GM12878 (cell line): Measurements from ENCODE around the gene TUBB1. TPM values are rescaled to one million over a fixed set of nuclear protein-coding genes. Genes with fewer than 3 reads are reported as not detected.

Source experiments
- ATF3 ChIP-seq: IDR thresholded peaks from 2 replicates; pipeline ENCODE4 v1.6.1; 2011; ENCODE audit warnings: low read depth, mild to moderate bottlenecking, low read length, moderate library complexity, borderline replicate concordance; ENCODE audit errors: extremely low read depth
- CTCF ChIP-seq, 3 experiments: IDR thresholded peaks in 2 of 3; conservative IDR thresholded peaks in 1 of 3; 2 replicates each; pipeline ENCODE4 v1.5.1; 2011; ENCODE audit warnings: low read depth in 3 of 3, low read length in 3 of 3, mild to moderate bottlenecking in 3 of 3, control low read depth in 2 of 3, moderate library complexity in 2 of 3, inconsistent platforms in 1 of 3, mixed read lengths in 1 of 3; ENCODE audit not compliant: control insufficient read depth in 2 of 3, insufficient read depth in 1 of 3; ENCODE audit errors: extremely low read depth in 1 of 3
- FOXM1 ChIP-seq: IDR thresholded peaks from 2 replicates; pipeline ENCODE4 v1.6.1; 2012; ENCODE audit warnings: low read depth, mild to moderate bottlenecking, inconsistent platforms, low read length, moderate library complexity
- MAX ChIP-seq: IDR thresholded peaks from 2 replicates; pipeline ENCODE4 v1.6.1; 2012; ENCODE audit warnings: low read depth, low read length, improper control_type of control experiment
- MYB ChIP-seq: fragments of 150-350 bp; IDR thresholded peaks from 2 replicates; pipeline ENCODE4 v1.6.1; 2014; ENCODE audit warnings: mild to moderate bottlenecking, low read depth, low read length, borderline replicate concordance
- PAX5 ChIP-seq: IDR thresholded peaks from 2 replicates; pipeline ENCODE4 v1.6.1; 2011; ENCODE audit warnings: low read depth, low read length, borderline replicate concordance
- SIX5 ChIP-seq: IDR thresholded peaks from 2 replicates; pipeline ENCODE4 v1.6.1; 2011; ENCODE audit warnings: mild to moderate bottlenecking, low read depth, low read length, moderate library complexity; ENCODE audit not compliant: severe bottlenecking
- polyA plus RNA-seq, 11 experiments: library from polyadenylated mRNA; depleted of rRNA in 4 of 11; unstranded in 6 of 11; stranded (reverse) in 5 of 11; fragments of >200 nt; fragmentation: Nextera tagmentation in 4 of 11; fragmentation: Illumina TruSeq in 1 of 11; extraction: Ambion mirVana in 4 of 11; extraction: Trizol in 1 of 11; gene quantifications; 1 replicate in 1 of 11; 2 replicates in 10 of 11; pipeline versions ENCODE4 v1.2.1 to v1.2.3, GENCODE V29; 2011 to 2016; ENCODE audit warnings: inconsistent platforms in 2 of 11, missing spikeins in 2 of 11, low read depth in 1 of 11
- total RNA-seq, 4 experiments: library from RNA; depleted of rRNA in 3 of 4; stranded (reverse); fragments of >200 nt in 3 of 4; fragmentation: Illumina TruSeq in 1 of 4; extraction: Trizol in 1 of 4; gene quantifications; 2 replicates each; pipeline versions ENCODE4 v1.2.1 to v1.2.3, GENCODE V29; 2013 to 2021
- TF ChIP-seq, protein P1 (sequence below): fragments of 150-350 bp; IDR thresholded peaks from 2 replicates; pipeline ENCODE4 v1.6.1; 2016; ENCODE audit warnings: low read depth, low read length
- TF ChIP-seq, protein P2 (sequence below): fragments of 450-650 bp; formaldehyde crosslinking; IDR thresholded peaks from 2 replicates; pipeline ENCODE4 v1.5.0; 2022; ENCODE audit warnings: mild to moderate bottlenecking, missing genetic modification characterization
- TF ChIP-seq, protein P3 (sequence below): IDR thresholded peaks from 2 replicates; pipeline ENCODE4 v1.6.1; 2011; ENCODE audit warnings: mild to moderate bottlenecking, low read depth, low read length, moderate library complexity; ENCODE audit not compliant: insufficient replicate concordance
- TF ChIP-seq, protein P4 (sequence below): fragments of 450-650 bp; IDR thresholded peaks from 2 replicates; pipeline ENCODE4 v1.6.1; 2018; ENCODE audit warnings: borderline replicate concordance, mild to moderate bottlenecking; ENCODE audit not compliant: partially characterized antibody

The TUBB1 gene
- total and polyA plus RNA-seq, 10 of the 15 experiments (the other 5 are each of a cell fraction or from before 2014, with no cell fraction given) = 0.02 to 0.20 (median 0.06) TPM; not detected in 3

GRCh38 chr20:59032023-59032712 lies 12.9 kb downstream of the TUBB1 start, which contains the start of gene ATP5F1E (continued):
- TF ChIP-seq CTCF (IDR thresholded peaks at IDR 0.05 in 2 of 3, conservative IDR thresholded peaks at IDR 0.05 in 1 of 3; ENCODE audit: control insufficient read depth in 2 of 3, extremely low read depth in 1 of 3, insufficient read depth in 1 of 3, low read depth in 3 of 3, low read length in 3 of 3) (no peak), ATF3 (no peak), MYB (no peak), SIX5 (peak; percentile 19), MAX (peak; percentile 60), PAX5 (peak; percentile 20; the same call in 1 of the 2 replicates), FOXM1 (no peak)
- TF ChIP-seq, protein P1, sequence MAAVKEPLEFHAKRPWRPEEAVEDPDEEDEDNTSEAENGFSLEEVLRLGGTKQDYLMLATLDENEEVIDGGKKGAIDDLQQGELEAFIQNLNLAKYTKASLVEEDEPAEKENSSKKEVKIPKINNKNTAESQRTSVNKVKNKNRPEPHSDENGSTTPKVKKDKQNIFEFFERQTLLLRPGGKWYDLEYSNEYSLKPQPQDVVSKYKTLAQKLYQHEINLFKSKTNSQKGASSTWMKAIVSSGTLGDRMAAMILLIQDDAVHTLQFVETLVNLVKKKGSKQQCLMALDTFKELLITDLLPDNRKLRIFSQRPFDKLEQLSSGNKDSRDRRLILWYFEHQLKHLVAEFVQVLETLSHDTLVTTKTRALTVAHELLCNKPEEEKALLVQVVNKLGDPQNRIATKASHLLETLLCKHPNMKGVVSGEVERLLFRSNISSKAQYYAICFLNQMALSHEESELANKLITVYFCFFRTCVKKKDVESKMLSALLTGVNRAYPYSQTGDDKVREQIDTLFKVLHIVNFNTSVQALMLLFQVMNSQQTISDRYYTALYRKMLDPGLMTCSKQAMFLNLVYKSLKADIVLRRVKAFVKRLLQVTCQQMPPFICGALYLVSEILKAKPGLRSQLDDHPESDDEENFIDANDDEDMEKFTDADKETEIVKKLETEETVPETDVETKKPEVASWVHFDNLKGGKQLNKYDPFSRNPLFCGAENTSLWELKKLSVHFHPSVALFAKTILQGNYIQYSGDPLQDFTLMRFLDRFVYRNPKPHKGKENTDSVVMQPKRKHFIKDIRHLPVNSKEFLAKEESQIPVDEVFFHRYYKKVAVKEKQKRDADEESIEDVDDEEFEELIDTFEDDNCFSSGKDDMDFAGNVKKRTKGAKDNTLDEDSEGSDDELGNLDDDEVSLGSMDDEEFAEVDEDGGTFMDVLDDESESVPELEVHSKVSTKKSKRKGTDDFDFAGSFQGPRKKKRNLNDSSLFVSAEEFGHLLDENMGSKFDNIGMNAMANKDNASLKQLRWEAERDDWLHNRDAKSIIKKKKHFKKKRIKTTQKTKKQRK = no peak
- TF ChIP-seq, protein P2, sequence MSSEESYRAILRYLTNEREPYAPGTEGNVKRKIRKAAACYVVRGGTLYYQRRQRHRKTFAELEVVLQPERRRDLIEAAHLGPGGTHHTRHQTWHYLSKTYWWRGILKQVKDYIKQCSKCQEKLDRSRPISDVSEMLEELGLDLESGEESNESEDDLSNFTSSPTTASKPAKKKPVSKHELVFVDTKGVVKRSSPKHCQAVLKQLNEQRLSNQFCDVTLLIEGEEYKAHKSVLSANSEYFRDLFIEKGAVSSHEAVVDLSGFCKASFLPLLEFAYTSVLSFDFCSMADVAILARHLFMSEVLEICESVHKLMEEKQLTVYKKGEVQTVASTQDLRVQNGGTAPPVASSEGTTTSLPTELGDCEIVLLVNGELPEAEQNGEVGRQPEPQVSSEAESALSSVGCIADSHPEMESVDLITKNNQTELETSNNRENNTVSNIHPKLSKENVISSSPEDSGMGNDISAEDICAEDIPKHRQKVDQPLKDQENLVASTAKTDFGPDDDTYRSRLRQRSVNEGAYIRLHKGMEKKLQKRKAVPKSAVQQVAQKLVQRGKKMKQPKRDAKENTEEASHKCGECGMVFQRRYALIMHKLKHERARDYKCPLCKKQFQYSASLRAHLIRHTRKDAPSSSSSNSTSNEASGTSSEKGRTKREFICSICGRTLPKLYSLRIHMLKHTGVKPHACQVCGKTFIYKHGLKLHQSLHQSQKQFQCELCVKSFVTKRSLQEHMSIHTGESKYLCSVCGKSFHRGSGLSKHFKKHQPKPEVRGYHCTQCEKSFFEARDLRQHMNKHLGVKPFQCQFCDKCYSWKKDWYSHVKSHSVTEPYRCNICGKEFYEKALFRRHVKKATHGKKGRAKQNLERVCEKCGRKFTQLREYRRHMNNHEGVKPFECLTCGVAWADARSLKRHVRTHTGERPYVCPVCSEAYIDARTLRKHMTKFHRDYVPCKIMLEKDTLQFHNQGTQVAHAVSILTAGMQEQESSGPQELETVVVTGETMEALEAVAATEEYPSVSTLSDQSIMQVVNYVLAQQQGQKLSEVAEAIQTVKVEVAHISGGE (CRISPR knock-in tag) = peak; percentile 55
- TF ChIP-seq, protein P3, sequence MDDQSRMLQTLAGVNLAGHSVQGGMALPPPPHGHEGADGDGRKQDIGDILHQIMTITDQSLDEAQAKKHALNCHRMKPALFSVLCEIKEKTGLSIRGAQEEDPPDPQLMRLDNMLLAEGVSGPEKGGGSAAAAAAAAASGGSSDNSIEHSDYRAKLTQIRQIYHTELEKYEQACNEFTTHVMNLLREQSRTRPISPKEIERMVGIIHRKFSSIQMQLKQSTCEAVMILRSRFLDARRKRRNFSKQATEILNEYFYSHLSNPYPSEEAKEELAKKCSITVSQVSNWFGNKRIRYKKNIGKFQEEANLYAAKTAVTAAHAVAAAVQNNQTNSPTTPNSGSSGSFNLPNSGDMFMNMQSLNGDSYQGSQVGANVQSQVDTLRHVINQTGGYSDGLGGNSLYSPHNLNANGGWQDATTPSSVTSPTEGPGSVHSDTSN = peak; percentile 94
- TF ChIP-seq, protein P4, sequence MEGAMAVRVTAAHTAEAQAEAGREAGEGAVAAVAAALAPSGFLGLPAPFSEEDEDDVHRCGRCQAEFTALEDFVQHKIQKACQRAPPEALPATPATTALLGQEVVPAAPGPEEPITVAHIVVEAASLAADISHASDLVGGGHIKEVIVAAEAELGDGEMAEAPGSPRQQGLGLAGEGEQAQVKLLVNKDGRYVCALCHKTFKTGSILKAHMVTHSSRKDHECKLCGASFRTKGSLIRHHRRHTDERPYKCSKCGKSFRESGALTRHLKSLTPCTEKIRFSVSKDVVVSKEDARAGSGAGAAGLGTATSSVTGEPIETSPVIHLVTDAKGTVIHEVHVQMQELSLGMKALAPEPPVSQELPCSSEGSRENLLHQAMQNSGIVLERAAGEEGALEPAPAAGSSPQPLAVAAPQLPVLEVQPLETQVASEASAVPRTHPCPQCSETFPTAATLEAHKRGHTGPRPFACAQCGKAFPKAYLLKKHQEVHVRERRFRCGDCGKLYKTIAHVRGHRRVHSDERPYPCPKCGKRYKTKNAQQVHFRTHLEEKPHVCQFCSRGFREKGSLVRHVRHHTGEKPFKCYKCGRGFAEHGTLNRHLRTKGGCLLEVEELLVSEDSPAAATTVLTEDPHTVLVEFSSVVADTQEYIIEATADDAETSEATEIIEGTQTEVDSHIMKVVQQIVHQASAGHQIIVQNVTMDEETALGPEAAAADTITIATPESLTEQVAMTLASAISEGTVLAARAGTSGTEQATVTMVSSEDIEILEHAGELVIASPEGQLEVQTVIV = peak; percentile 65
